NCI-H2196 (cell line): Measurements from ENCODE around the gene RNFT1.
"Not testable (repeated sequence)": the region's sequence is repeated elsewhere in the genome, so short reads cannot be mapped to it uniquely, and the experiment has no call there.

ENCODE experiments used
- DNase-seq: peaks from one replicate; lab custom pipeline; 2025; ENCODE audit not compliant: unreplicated experiment; lab: John Stamatoyannopoulos, UW

The RNFT1 gene

DNA sequence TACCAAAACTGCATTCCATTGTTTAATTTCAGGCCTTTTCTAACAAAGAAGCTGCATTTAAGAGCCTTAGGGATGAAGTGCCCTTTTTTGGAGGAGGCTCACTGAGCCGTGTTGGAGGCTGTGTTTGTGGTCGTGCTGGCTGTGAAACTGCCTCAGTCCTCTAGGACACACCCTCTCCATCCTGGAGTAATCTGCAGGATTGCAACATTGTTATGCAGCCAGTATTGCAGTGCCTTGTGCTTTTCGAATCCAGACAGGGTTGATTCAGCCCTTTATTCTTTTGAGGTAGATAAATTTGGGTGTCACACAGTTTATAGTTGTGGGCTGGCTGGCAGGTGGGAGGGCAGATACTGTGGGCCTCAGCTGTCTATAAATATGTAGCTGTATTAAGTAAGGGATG lies 33.8 kb downstream of the RNFT1 start:
- not testable (repeated sequence) for DNase-seq

DNA sequence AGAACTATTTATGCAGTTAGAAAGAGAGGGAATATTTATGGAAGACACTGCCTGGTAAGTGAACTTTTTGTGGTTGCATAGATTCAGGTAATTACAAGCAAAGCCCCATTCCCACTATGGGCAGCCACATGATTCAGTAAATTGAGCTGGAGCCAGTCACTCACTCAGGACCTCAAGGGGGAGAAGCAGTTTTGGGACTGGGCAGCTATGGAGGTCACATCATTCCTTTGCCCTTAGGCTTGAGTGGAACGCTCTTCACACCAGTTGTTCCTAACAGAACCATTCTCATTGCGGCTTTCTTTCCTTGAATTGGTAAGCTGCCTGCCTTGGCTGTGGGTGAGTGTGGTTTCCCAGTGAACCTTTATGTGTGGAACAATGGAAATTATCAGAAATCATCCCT lies 34.4 kb downstream of the RNFT1 start:
- DNase-seq: not testable (repeated sequence)

- DNase-seq: not testable (repeated sequence)
These were observed 43.9 kb downstream of the RNFT1 start for GRCh38 chr17:59920637-59921036.

DNA sequence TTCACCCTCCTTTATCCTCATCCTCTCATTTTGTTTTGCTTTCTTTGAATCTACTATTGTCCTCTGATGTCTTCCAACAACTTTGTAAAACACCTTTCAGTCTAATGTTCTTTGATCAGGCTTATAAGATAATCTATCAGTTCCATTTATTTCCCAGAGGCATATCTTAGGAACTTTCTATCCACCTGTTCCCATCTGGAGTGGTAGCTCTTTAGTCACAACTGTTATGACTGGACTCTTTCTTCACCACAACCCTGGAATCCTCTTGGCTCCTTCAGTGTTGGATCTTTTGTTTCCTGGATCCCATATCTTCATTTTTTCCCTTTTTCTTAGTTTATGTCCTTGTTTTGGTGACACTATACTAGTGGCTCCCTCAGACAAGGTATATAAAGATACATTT lies 48.1 kb downstream of the RNFT1 start:
- DNase-seq: no peak

GRCh38 chr17:59914274-59914854 lies 50.2 kb downstream of the RNFT1 start:
- DNase-seq: peak; percentile 66

DNA sequence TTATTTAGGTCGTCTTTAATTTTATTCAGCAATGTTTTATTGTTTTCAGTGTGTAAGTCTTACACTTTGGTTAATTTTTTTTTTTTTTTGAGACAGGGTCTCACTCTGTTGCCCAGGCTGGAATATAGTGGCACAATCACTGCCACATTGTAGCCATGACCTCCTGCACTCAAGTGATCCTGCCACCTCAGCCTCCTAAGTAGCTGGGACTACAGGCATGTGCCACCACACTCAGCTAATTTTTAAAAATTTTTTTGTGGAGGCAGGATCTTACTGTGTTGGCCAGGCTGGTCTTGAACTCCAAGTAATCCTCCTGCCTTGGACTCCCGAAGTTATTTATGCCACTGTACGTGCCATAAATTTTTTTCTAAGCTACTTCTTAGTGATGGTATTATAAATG lies 57.1 kb downstream of the RNFT1 start:
- no peak for DNase-seq

DNA sequence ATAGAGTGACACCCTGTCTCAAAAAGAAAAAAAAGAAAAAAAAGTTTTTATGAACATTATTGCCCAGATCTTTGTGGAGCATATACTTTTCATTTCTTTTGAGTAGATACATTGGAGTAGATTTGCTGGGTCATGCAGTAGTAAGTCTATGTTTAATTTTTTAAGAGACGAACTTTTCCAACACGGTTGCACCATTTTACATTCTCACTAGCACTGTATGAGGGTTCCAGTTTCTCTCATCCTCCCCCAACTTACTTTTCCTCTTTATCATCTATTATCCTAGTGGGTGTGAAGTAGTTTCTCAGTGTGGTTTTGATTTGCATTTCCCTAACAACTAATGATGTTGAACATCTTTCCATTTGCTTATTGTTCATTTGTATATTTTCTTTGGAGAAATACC lies 61.1 kb downstream of the RNFT1 start:
- no peak for DNase-seq
